HG03342 (cell line): Measurements from ENCODE around the gene MAFF.
"Not testable (repeated sequence)": the region's sequence is repeated elsewhere in the genome, so short reads cannot be mapped to it uniquely, and the experiment has no call there.

Experiments
- ATAC-seq: cut with Tn5 transposase; IDR thresholded peaks from one replicate; pipeline ENCODE4 v1.9.1; 2021; ENCODE audit warnings: mild to moderate bottlenecking, moderate library complexity; ENCODE audit not compliant: unreplicated experiment

MAFF gene

GRCh38 chr22:38177044-38177443 is 24.8 kb upstream of the MAFF start:
- ATAC-seq, result no peak

DNA sequence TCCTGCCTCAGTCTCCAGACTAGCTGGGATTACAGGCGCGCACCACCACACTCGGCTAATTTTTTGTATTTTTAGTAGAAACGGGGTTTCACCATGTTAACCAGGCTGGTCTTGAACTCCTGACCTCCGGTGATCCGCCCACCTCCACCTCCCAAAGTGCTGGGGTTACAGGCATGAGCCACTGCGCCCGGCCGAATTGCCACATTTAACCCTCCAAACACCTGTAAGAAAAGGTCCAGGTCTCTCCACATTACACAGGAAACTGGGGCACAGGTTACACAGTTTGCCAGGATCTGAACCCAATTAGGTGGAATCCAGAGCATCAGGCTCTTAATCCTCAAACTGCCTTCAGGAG is 24.2 kb upstream of the MAFF start:
- ATAC-seq, result not testable (repeated sequence)

DNA sequence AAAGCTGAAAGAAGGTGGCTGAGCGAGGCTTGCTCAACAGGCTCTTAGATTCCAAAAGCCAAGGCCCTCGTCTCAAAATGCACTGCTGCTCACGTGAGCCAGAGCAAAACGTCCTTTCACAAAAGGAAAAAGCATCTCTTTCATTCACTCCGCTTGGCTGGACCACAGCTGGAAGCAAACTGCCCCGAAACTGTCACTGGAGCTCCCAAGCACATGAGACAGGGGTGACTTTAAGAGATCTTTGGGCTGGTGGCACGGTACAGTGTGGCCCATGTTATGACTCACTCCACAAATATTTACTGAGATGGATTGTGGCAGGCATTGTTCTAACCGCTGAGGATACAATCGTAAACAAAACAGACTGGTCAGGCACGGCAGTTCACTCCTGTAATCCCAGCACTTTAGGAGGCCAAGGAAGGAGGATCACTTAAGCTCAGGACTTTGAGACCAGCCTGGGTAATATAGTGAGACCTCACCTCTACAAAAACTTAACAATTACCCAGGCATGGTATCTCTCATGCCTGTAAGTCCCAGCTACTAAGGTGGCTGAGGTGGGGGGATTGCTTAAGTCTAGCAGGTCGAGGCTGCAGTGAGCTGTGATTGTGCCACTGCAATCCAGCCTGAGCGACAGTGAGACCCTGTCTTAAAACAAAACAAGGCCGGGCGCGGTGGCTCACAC is 23.7 kb upstream of the MAFF start:
- ATAC-seq, result no peak

GRCh38 chr22:38178605-38178937 is 23.2 kb upstream of the MAFF start:
- not testable (repeated sequence) for ATAC-seq

- no peak for ATAC-seq
Measured at GRCh38 chr22:38180841-38181452, 20.8 kb upstream of the MAFF start.

DNA sequence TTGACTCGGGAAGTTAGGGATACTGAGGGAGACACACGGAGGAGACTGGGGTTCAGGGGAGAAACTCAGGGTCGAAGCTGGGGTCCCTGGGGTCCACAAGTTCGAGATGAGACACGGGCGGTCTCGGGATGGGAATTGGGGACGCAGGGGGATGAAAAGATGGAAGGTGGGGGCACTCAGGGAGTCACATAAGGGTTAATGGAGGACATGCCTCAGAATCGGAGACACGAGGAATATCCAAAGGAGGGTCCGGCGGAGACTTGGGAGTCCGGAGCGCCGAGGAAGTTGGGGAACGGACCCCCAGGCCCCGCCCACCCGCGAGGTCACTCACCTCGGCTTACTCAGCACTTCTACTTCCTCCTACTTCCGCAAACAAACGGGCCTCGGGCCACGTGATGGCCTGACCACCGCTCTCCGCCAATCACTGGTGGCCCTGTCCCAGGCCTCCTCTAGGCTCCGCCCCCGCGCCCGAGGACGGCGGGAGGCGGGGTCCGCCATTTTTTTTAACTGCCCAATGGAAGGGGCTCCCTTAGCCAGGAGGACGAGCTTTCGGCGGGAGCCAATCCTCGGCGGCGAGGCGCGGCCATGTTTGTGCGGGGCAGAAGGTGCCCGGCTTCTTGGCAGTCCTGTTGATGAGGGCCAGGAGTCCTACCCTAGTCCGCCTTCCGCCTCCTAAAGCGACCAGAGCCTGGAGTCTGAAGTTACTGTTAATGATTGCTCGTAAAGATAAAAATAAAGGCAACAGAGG is 20.2 kb upstream of the MAFF start, which contains the start of gene PLA2G6:
TSS of gene PLA2G6 (minus strand) at position 378 of the 748 bp plus-strand sequence. CDS start 12,404 bp downstream, outside the sequence.
- peak; percentile 87 for ATAC-seq

DNA sequence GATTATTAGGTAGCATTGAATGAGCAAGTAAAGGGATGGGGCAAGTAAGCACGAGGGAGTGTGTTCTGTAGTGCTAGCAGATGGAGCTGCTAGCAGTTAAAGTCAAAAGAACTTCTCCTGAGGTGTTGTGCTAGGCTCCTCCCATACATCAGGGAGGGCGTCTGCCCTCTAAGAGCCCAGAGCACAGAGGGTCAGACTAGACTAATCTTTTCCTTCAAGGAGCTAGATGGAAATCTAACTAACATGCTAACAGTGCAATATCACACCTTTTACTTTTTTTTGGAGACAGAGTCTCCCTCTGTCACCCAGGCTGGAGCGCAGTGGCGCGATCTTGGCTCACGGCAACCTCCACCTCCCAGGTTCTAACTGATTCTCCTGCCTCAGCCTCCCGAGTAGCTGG is 17.0 kb upstream of the MAFF start:
- ATAC-seq, result no peak

GRCh38 chr22:38186429-38186828 is 15.4 kb upstream of the MAFF start:
- ATAC-seq, result no peak

DNA sequence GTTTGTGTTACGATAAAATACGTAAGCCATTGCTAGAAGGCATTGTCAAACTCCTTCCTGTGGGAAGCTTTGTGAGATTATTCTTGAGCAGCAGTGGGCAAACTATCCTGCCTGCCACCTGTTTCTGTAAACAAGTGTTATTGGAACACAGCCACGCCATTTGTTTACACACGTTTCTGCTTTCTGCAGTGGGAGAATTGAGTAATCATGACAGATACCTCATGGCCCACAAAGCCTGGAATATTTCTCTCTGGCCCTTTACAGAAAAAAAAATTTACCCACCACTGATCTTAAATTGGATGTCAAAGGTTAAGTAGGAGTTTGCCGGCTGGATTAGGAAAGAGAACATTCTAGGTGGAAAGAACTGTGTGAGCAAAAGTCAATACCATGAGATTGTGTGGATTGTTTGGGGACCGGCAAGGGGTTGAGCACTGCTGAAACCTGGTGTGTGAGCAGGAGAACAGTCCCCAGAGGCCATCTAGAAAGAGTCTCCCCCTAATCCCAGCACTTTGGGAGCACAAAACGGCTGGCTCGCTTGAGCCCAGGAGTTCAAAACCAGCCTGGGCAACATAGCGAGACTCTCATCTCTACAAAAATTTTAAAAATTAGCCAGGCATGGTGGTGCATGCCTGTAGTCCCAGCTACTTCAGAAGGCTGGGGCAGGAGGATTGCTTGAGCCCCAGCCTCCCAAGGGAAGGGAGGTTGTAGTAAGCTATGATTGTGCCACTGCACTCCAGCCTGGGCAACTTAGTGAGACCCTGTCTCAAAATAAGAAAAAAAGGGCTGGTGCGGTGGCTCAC is 14.2 kb upstream of the MAFF start:
- no peak for ATAC-seq

- ATAC-seq, result no peak
Measured at GRCh38 chr22:38189104-38189503, 12.7 kb upstream of the MAFF start.

DNA sequence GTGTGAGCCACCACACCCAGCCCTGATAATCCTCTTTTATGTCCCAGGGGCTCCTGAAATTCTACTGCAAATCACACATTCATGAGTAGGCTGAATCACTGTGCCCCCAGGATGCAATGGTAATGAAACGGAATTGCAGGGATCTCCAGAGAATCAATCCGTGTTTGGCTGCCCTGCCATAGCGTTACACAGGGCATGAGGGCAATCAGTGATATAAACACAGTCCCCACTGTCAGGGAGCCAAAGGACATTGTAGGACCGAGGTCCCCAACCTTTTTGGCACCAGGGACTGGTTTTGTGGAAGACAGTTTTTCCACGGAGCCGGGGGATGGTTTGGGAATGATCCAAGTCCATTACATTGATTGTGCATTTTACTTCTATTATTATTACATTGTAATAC is 11.2 kb upstream of the MAFF start:
- ATAC-seq, result no peak

- no peak for ATAC-seq
Measured at GRCh38 chr22:38191055-38191454, 10.7 kb upstream of the MAFF start.

DNA sequence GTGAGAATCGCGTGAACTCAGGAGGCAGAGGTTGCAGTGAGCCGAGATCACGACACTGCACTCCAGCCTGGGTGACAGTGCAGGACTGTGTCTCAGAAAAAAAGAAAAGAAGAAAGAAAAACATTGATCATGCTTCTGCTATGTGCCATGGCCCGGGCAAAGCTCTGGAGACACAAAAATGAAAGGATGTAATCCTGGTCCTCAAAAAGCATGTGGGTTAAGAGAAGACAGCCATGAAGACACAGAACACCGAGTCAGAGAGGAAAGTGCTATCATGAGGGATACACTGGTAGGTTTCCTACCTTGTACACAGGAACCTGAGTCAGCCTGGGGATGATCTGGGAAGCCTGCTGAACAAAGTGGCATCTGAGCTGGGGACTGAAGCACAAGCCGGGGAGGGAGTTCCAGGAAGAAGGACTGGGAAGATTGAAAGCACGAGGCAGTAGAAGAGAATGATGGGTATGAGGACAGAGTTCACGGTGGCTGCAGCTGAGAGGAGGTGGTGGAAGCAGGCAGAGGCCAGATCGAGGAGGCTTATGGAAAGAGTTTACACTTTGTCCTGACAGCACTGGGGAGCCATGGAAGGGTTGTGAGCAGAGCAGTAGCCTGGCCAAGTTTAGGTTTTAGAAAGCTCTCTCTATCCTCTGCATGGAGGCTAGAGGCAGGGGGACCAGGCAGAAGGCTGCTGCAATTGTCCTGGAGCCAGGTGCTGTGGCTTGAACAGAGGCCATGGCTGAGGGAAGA is 9.9 kb upstream of the MAFF start:
- ATAC-seq, result no peak

- ATAC-seq, result no peak
Measured at GRCh38 chr22:38192475-38192863, 9.3 kb upstream of the MAFF start.

DNA sequence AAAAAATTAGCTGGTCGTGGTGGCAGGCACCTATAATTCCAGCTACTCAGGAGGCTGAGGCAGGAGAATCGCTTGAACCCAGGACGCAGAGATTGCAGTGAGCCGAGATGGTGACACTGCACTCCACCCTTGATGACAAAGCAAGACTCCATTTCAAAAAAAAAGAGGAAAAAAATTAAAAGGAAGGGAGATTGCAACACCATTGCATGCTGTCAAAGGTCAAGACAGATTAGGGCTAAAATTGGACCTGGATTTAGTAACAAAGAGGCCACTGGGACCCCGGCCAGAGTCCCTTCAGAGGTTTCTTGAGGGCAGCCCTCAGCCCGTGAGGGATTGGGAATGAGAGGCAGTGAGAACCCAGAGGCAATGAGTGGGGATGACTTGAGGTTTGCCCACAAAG is 8.2 kb upstream of the MAFF start:
- ATAC-seq, result no peak

DNA sequence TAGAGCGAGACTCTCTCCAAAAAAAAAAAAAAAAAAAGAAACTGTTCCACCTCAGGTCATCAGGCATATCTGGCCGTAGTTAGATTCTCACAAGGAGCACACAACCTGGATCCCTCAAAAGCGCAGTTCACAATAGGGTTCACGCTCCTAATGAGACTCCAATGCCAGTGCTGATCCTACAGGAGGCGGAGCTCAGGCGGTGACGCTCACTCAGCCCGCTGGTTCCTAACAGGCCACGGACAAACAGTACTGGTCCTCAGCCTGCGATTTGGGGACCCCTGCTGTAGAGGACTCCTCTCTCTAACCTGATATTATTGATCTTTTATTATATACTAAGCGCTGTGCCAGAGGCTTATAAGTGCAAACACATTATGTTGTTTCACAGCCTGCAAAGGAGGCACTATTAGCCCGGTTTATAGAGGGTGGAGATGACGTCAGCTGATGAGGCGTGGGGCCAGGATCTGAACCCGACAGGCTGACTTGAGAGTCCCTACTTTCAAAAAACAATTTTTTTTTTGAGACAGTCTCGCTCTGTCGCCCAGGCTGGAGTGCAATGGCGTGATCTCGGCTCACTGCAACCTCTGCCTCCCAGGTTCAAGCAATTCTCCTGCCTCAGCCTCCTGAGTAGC is 4.9 kb upstream of the MAFF start:
- no peak for ATAC-seq

DNA sequence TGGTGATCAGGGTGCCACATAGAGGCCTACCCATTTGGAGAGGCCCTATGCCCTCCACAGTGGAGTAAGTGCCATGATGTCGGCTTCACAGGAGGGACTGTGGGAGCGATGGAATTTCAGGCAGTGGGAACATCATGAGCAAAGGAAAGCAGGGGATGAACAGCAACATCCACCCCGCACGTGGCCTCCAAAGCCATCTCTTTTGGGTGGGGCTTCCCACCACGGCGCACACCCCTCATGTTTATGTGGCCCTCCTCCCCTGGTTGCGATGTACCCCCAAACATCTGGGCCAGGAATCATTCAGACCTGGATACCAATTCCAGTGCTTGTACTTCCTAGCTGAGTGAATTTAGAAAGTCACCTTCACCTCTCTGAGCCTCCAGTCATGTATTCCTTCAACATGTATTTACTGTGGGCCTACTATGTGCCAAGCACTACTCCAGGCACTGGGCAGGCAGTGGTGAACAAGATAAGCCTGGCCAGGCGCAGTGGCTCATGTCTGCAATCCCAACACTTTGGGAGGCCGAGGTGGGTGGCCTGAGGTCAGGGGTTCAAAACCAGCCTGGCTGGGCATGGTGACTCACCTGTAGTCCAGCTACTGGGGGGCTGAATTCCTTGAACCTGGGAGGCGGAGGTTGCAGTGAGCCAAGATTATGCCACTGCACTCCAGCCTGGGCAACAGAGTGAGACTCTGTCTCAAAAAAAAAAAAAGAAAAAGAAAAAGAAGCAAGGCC is 1.8 kb upstream of the MAFF start:
- ATAC-seq, result no peak

DNA sequence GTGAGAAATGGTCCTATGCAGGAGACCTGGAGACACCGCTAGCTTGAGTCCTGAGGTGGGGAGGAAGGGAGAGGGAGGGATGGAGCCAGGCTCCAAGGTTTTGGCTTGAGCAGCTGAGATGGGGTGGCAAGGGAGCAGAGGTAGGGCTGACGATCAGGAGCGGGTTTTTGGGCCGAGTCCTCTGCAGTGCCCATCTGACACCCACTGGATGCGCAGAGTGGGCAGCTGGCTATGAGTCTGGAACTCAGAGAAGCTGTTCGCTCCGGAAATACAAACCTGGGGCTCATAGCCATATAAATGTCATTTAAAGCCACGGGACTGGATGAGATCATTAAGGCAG is 453 bp upstream of the MAFF start:
- no peak for ATAC-seq

GRCh38 chr22:38202437-38203089 is 769 bp downstream of the MAFF start:
- peak; percentile 21 for ATAC-seq
